Measurements from ENCODE around the gene NNT. TPM values are rescaled to one million over a fixed set of nuclear protein-coding genes. Genes with fewer than 3 reads are reported as not detected.

The NNT gene
- total and polyA plus RNA-seq, 2 of the 8 experiments (the other 6 are each of a cell fraction or from before 2014, with no cell fraction given): 11.0 to 22.2 TPM

GRCh38 chr5:43700601-43701000 lies 97.6 kb downstream of the NNT start:
- CTCF ChIA-PET (ENCODE audit: partially characterized antibody): interaction anchor here (0.6 to 1.0 kb wide), 2 partner anchors 29 to 691 kb away, joined by 3 to 4 read pairs; no protein-coding TSS in a partner anchor
- FAIRE-seq: no peak
- TF ChIP-seq FOSL1 (IDR thresholded peaks at IDR 0.05; ENCODE audit: insufficient read depth, low read depth, low read length): no peak
- TF ChIP-seq CHD1 (IDR thresholded peaks at IDR 0.05; ENCODE audit: low read depth, low read length): no peak
- no peak for TF ChIP-seq RFX5 (IDR thresholded peaks at IDR 0.05; ENCODE audit: borderline replicate concordance, low read depth, low read length)
- TF ChIP-seq RXRA (IDR thresholded peaks at IDR 0.05; ENCODE audit: insufficient read depth, low read depth, low read length): no peak
- no peak for TF ChIP-seq GABPA (IDR thresholded peaks at IDR 0.05; ENCODE audit: borderline replicate concordance, insufficient read depth, low read length)
- TF ChIP-seq CTCF (IDR thresholded peaks at IDR 0.05; ENCODE audit: control extremely low read depth in 1 of 3, insufficient read depth in 1 of 3, low read depth in 1 of 3, low read length in 3 of 3): no peak
- TF ChIP-seq RAD21 (IDR thresholded peaks at IDR 0.05 in 1 of 2, conservative IDR thresholded peaks at IDR 0.05 in 1 of 2; ENCODE audit: low read depth in 2 of 2, low read length in 2 of 2): no peak
- TF ChIP-seq POLR2AphosphoS5 (IDR thresholded peaks at IDR 0.05; ENCODE audit: low read depth, low read length): no peak
- TF ChIP-seq KDM4A (IDR thresholded peaks at IDR 0.05; ENCODE audit: low read depth, low read length, severe bottlenecking): no peak
- no peak for TF ChIP-seq JUND (IDR thresholded peaks at IDR 0.05; ENCODE audit: low read length)
- no peak for TF ChIP-seq SUZ12 (IDR thresholded peaks at IDR 0.05; ENCODE audit: low read length)

More at GRCh38 chr5:43700601-43701000, 97.6 kb downstream of the NNT start:
- POLR2A ChIA-PET (ENCODE audit: partially characterized antibody): no interaction called here
- Histone ChIP-seq H4K8ac (ENCODE audit: extremely low read depth, insufficient read depth, low read length) (no peak overlapping the region), H3K18ac (ENCODE audit: extremely low read depth, low read length) (no peak overlapping the region), H3K79me1 (ENCODE audit: low read depth, low read length) (no peaks in the 10 kb centered on the region), H3K14ac (ENCODE audit: insufficient read length) (no peak overlapping the region), H2AFZ (ENCODE audit: low read length) (no peak overlapping the region), H3K23ac (ENCODE audit: insufficient read length) (no peak overlapping the region), H3K4me2 (ENCODE audit: insufficient read depth in 1 of 2, low read depth in 2 of 2, low read length in 2 of 2) (no peak overlapping the region), H2BK5ac (ENCODE audit: low read depth, low read length) (no peak overlapping the region), H3K36me3 (ENCODE audit: control insufficient read depth in 2 of 4, insufficient read depth in 4 of 4, low read length in 3 of 4) (peaks cover 0 to 1% (median 0%) of the 10 kb centered on the region in 4 experiments; a peak in 1 of 8 replicates), H4K91ac (replicated peaks; ENCODE audit: insufficient read length, low read length) (no peak overlapping the region), H3K9me3 (ENCODE audit: insufficient read depth in 2 of 2, low read depth in 1 of 2, low read length in 1 of 2) (peaks cover under 1 to 9% of the 10 kb centered on the region in 2 experiments; a peak in 2 of 4 replicates), H3K4me3 (ENCODE audit: extremely low read depth in 1 of 4, insufficient read depth in 2 of 4, low read depth in 3 of 4, low read length in 4 of 4) (no peak overlapping the region), H2BK15ac (ENCODE audit: low read length) (no peak overlapping the region), H3K9ac (replicated peaks in 1 of 4; ENCODE audit: extremely low read depth in 1 of 4, low read depth in 3 of 4, low read length in 3 of 4) (no peak overlapping the region), H3K27ac (ENCODE audit: low read depth, low read length) (no peak overlapping the region), H2AK5ac (ENCODE audit: low read depth, low read length) (no peak overlapping the region), H4K20me1 (replicated peaks in 1 of 2; ENCODE audit: control insufficient read depth in 1 of 2, insufficient read depth in 2 of 2, low read length in 2 of 2) (no peaks in the 10 kb centered on the region), H2BK20ac (ENCODE audit: low read length) (no peak overlapping the region), H3K56ac (replicated peaks; ENCODE audit: insufficient read length, low read depth, low read length) (no peak overlapping the region), H3K4me1 (replicated peaks in 1 of 4; ENCODE audit: control insufficient read depth in 3 of 4, insufficient read depth in 4 of 4, low read length in 3 of 4) (no peaks in the 10 kb centered on the region), H3K4ac (replicated peaks; ENCODE audit: insufficient read length, low read depth, low read length) (no peak overlapping the region), H3K79me2 (ENCODE audit: control insufficient read depth in 1 of 2, insufficient read depth in 2 of 2, low read length in 2 of 2) (no peaks in the 10 kb centered on the region), H2BK120ac (replicated peaks; ENCODE audit: low read depth, low read length) (no peak overlapping the region), H4K5ac (ENCODE audit: insufficient read length, low read depth, low read length) (no peak overlapping the region), H2BK12ac (ENCODE audit: low read depth, low read length) (no peak overlapping the region), H3K27me3 (replicated peaks in 1 of 4; ENCODE audit: control insufficient read depth in 3 of 4, extremely low read depth in 1 of 4, insufficient read depth in 3 of 4, low read length in 3 of 4) (peaks cover 0 to 1% (median 0%) of the 10 kb centered on the region in 4 experiments; a peak in 1 of 7 replicates), H3K23me2 (ENCODE audit: low read depth, low read length) (no peaks in the 10 kb centered on the region)
- no peak for DNase-seq (ENCODE audit: low read depth in 1 of 2, low spot score in 2 of 2)
- WGBS, 2 experiments (ENCODE audit: extremely low coverage in 1 of 2, insufficient coverage in 1 of 2, insufficient read length in 1 of 2, insufficient replicate concordance in 2 of 2, low coverage in 1 of 2, low lambda C conversion rate in 2 of 2, missing lambda C conversion rate in 1 of 2): 92% methylated on average over 2 of the region's 2 CpGs; no CpG with 5 or more reads in 1 of the 2 experiments
